ENCODE measurements around the gene SAMD4A. TPM values are rescaled to one million over a fixed set of nuclear protein-coding genes. Genes with fewer than 3 reads are reported as not detected.
A peak's percentile ranks its signal among the peaks of the same experiment; 100 is the strongest.

The SAMD4A gene
- total and polyA plus RNA-seq, 12 donors: 14.0 to 284 (median 191) TPM

- intact Hi-C loops (cut with DNase I): no loop called here
- Histone ChIP-seq H3K4me3 (no peak overlapping the region), H3K27me3 (no peaks in the 10 kb centered on the region), H3K4me1 (no peaks in the 10 kb centered on the region), H3K9me3 (no peaks in the 10 kb centered on the region), H3K27ac (peak overlapping the region in 1 of 10 donors; percentile 5), H3K36me3 (peaks cover 0 to 29% (median 0%) of the 10 kb centered on the region in 9 donors)
- ATAC-seq (peak in 1 of 8 donors; percentile 46), DNase-seq (no peak)
- 82 to 86% methylated on average over 3 of the region's 3 CpGs for WGBS, 2 donors
- no peak for TF ChIP-seq CTCF (IDR thresholded peaks at IDR 0.05)
Measured at GRCh38 chr14:54840336-54840735, 273.4 kb downstream of the SAMD4A start.

- Histone ChIP-seq H3K27ac (no peak overlapping the region), H3K36me3 (peaks cover 0 to 34% (median 0%) of the 10 kb centered on the region in 9 donors), H3K9me3 (no peaks in the 10 kb centered on the region), H3K4me1 (no peaks in the 10 kb centered on the region), H3K4me3 (no peak overlapping the region), H3K27me3 (no peaks in the 10 kb centered on the region)
- peak in 1 of 9 donors; percentile 21 for TF ChIP-seq CTCF (IDR thresholded peaks at IDR 0.05)
- WGBS, 2 donors: 96% methylated on average over 1 of the region's 1 CpG
- intact Hi-C loops (cut with DNase I): no loop called here
- DNase-seq (no peak), ATAC-seq (no peak)
Measured at GRCh38 chr14:54840798-54841197, 273.9 kb downstream of the SAMD4A start.

Other genes with a start within 250 kb of the SAMD4A start
- gene CDKN3, start 170.1 kb upstream of the SAMD4A start, total RNA-seq: 10 to 100 TPM in 1 of 10 donors, 1 to 10 TPM in 9; 1.8 to 14.7 (median 4.2) TPM
- gene CDKN3, start 170.1 kb upstream of the SAMD4A start, polyA plus RNA-seq: 1 to 10 TPM; 3.1 to 5.2 TPM
- 100 to 1,000 TPM in 3 of 10 donors, 10 to 100 TPM in 7; 80.7 to 108 (median 91.4) TPM for gene CNIH1, start 125.8 kb upstream of the SAMD4A start, total RNA-seq
- 100 to 1,000 TPM in 1 of 2 donors, 10 to 100 TPM in 1; 26.8 to 114 TPM for gene CNIH1, start 125.8 kb upstream of the SAMD4A start, polyA plus RNA-seq
- 10 to 100 TPM; 16.8 to 30.5 (median 20.2) TPM for gene GMFB, start 78.1 kb upstream of the SAMD4A start, total RNA-seq
- 1 to 10 TPM; 9.1 to 9.6 TPM for gene GMFB, start 78.1 kb upstream of the SAMD4A start, polyA plus RNA-seq
- gene CGRRF1, start 57.2 kb upstream of the SAMD4A start, total RNA-seq: 10 to 100 TPM; 14.2 to 20.3 (median 16.7) TPM
- gene CGRRF1, start 57.2 kb upstream of the SAMD4A start, polyA plus RNA-seq: 10 to 100 TPM; 21.3 to 23.1 TPM

Data from heart right ventricle (tissue), 16 donors.